ENCODE data around the gene SDHAF2. TPM values are rescaled to one million over a fixed set of nuclear protein-coding genes. Genes with fewer than 3 reads are reported as not detected.

The SDHAF2 gene
- total and polyA plus RNA-seq, 4 donors, result 25.5 to 46.9 (median 30.2) TPM

GRCh38 chr11:61486011-61486620, 56.2 kb downstream of the SDHAF2 start:
- no peak overlapping the region for H3K27ac ChIP-seq (ENCODE audit: low read depth in 1 of 2, low read length in 2 of 2)
- H3K27me3 ChIP-seq (ENCODE audit: control insufficient read depth in 4 of 4, insufficient read depth in 4 of 4, low read length in 3 of 4), result no peaks in the 10 kb centered on the region
- H3K4me1 ChIP-seq (ENCODE audit: control insufficient read depth in 4 of 4, insufficient read depth in 4 of 4, low read length in 3 of 4), result peaks cover 16 to 29% (median 28%) of the 10 kb centered on the region in 4 donors
- H3K4me3 ChIP-seq (ENCODE audit: low read depth in 1 of 3, low read length in 3 of 3), result no peak overlapping the region
- H3K36me3 ChIP-seq (ENCODE audit: control insufficient read depth in 4 of 4, insufficient read depth in 3 of 4, low read depth in 1 of 4, low read length in 3 of 4), result no peaks in the 10 kb centered on the region
- TF ChIP-seq GABPA (IDR thresholded peaks at IDR 0.05 in 1 of 2, conservative IDR thresholded peaks at IDR 0.05 in 1 of 2) (no peak), ATF3 (IDR thresholded peaks at IDR 0.05) (no peak), ZBTB33 (IDR thresholded peaks at IDR 0.05) (no peak), TAF1 (conservative IDR thresholded peaks at IDR 0.05) (no peak), CTCF (IDR thresholded peaks at IDR 0.05; ENCODE audit: low read depth, low read length, missing input control) (no peak), FOXA1 (IDR thresholded peaks at IDR 0.05) (no peak), HNF4G (IDR thresholded peaks at IDR 0.05) (no peak), MAX (IDR thresholded peaks at IDR 0.05) (no peak), FOXA2 (IDR thresholded peaks at IDR 0.05) (no peak), RAD21 (IDR thresholded peaks at IDR 0.05) (no peak), EGR1 (IDR thresholded peaks at IDR 0.05; ENCODE audit: low read depth in 2 of 2) (no peak), YY1 (IDR thresholded peaks at IDR 0.05) (no peak), NR2F2 (IDR thresholded peaks at IDR 0.05) (no peak), HNF4A (conservative IDR thresholded peaks at IDR 0.05) (no peak)
- 96% methylated on average over 6 of the region's 6 CpGs for WGBS
- H3K9me3 ChIP-seq (ENCODE audit: control insufficient read depth in 4 of 4, low read length in 3 of 4), result no peaks in the 10 kb centered on the region
- no peak overlapping the region for H3K9ac ChIP-seq (ENCODE audit: low read depth in 1 of 2, low read length in 2 of 2)
- no peak for DNase-seq (ENCODE audit: low spot score)

GRCh38 chr11:61486779-61487178, 56.9 kb downstream of the SDHAF2 start:
- no peak for DNase-seq (ENCODE audit: low spot score)
- no peaks in the 10 kb centered on the region for H3K27me3 ChIP-seq (ENCODE audit: control insufficient read depth in 4 of 4, insufficient read depth in 4 of 4, low read length in 3 of 4)
- no peaks in the 10 kb centered on the region for H3K9me3 ChIP-seq (ENCODE audit: control insufficient read depth in 4 of 4, low read length in 3 of 4)
- H3K27ac ChIP-seq (ENCODE audit: low read depth in 1 of 2, low read length in 2 of 2), result no peak overlapping the region
- 91% methylated on average over 5 of the region's 5 CpGs for WGBS
- H3K36me3 ChIP-seq (ENCODE audit: control insufficient read depth in 4 of 4, insufficient read depth in 3 of 4, low read depth in 1 of 4, low read length in 3 of 4), result no peaks in the 10 kb centered on the region
- H3K4me1 ChIP-seq (ENCODE audit: control insufficient read depth in 4 of 4, insufficient read depth in 4 of 4, low read length in 3 of 4), result peaks cover 16 to 36% (median 29%) of the 10 kb centered on the region in 4 donors
- TF ChIP-seq FOXA1 (IDR thresholded peaks at IDR 0.05) (no peak), SP1 (IDR thresholded peaks at IDR 0.05) (no peak), ATF3 (IDR thresholded peaks at IDR 0.05) (no peak), JUND (IDR thresholded peaks at IDR 0.05) (no peak), NR2F2 (IDR thresholded peaks at IDR 0.05) (no peak), RAD21 (IDR thresholded peaks at IDR 0.05) (no peak), YY1 (IDR thresholded peaks at IDR 0.05) (no peak), EGR1 (IDR thresholded peaks at IDR 0.05; ENCODE audit: low read depth in 2 of 2) (no peak), CTCF (IDR thresholded peaks at IDR 0.05; ENCODE audit: low read depth, low read length, missing input control) (no peak), ZBTB33 (IDR thresholded peaks at IDR 0.05) (no peak), FOXA2 (IDR thresholded peaks at IDR 0.05) (no peak), TAF1 (conservative IDR thresholded peaks at IDR 0.05) (no peak), REST (IDR thresholded peaks at IDR 0.05) (no peak), HNF4G (IDR thresholded peaks at IDR 0.05) (no peak), HNF4A (conservative IDR thresholded peaks at IDR 0.05) (no peak), RXRA (IDR thresholded peaks at IDR 0.05) (no peak)
- H3K9ac ChIP-seq (ENCODE audit: low read depth in 1 of 2, low read length in 2 of 2), result no peak overlapping the region
- H3K4me3 ChIP-seq (ENCODE audit: low read depth in 1 of 3, low read length in 3 of 3), result no peak overlapping the region
